ENCODE measurements around the gene HIVEP2. TPM values are rescaled to one million over a fixed set of nuclear protein-coding genes. Genes with fewer than 3 reads are reported as not detected.

Gene HIVEP2
- polyA plus RNA-seq, 3 donors = 11.8 to 15.2 (median 11.9) TPM

GRCh38 chr6:142732790-142733189 is 212.2 kb downstream of the HIVEP2 start:
- DNase-seq (ENCODE audit: extremely low read depth in 1 of 11, low read depth in 9 of 11, low spot score in 4 of 11) = no peak

GRCh38 chr6:142731611-142732010 is 213.4 kb downstream of the HIVEP2 start:
- DNase-seq (ENCODE audit: extremely low read depth in 1 of 11, low read depth in 9 of 11, low spot score in 4 of 11) = no peak

- no peak for DNase-seq (ENCODE audit: extremely low read depth in 1 of 11, low read depth in 9 of 11, low spot score in 4 of 11)
Measured at GRCh38 chr6:142729618-142730017, 215.4 kb downstream of the HIVEP2 start.

GRCh38 chr6:142728910-142729481 is 216.0 kb downstream of the HIVEP2 start:
- peak in 2 of 11 donors; percentile 24 to 25 for DNase-seq (ENCODE audit: extremely low read depth in 1 of 11, low read depth in 9 of 11, low spot score in 4 of 11)

GRCh38 chr6:142728364-142728763 is 216.6 kb downstream of the HIVEP2 start:
- DNase-seq (ENCODE audit: extremely low read depth in 1 of 11, low read depth in 9 of 11, low spot score in 4 of 11) = no peak

- no peak for DNase-seq (ENCODE audit: extremely low read depth in 1 of 11, low read depth in 9 of 11, low spot score in 4 of 11)
Measured at GRCh38 chr6:142726616-142727015, 218.4 kb downstream of the HIVEP2 start.

- DNase-seq (ENCODE audit: extremely low read depth in 1 of 11, low read depth in 9 of 11, low spot score in 4 of 11) = no peak
Measured at GRCh38 chr6:142725024-142725770, 219.8 kb downstream of the HIVEP2 start.

- no peak for DNase-seq (ENCODE audit: extremely low read depth in 1 of 11, low read depth in 9 of 11, low spot score in 4 of 11)
Measured at GRCh38 chr6:142722841-142723240, 222.1 kb downstream of the HIVEP2 start.

- no peak for DNase-seq (ENCODE audit: extremely low read depth in 1 of 11, low read depth in 9 of 11, low spot score in 4 of 11)
Measured at GRCh38 chr6:142722012-142722411, 223.0 kb downstream of the HIVEP2 start.

- no peak for DNase-seq (ENCODE audit: extremely low read depth in 1 of 11, low read depth in 9 of 11, low spot score in 4 of 11)
Measured at GRCh38 chr6:142721215-142721920, 223.6 kb downstream of the HIVEP2 start.

GRCh38 chr6:142718667-142719191 is 226.2 kb downstream of the HIVEP2 start:
- no peak for DNase-seq (ENCODE audit: extremely low read depth in 1 of 11, low read depth in 9 of 11, low spot score in 4 of 11)

- no peak for DNase-seq (ENCODE audit: extremely low read depth in 1 of 11, low read depth in 9 of 11, low spot score in 4 of 11)
Measured at GRCh38 chr6:142716097-142716496, 228.9 kb downstream of the HIVEP2 start.

- no peak for DNase-seq (ENCODE audit: extremely low read depth in 1 of 11, low read depth in 9 of 11, low spot score in 4 of 11)
Measured at GRCh38 chr6:142714951-142715785, 229.8 kb downstream of the HIVEP2 start.

- no peak for DNase-seq (ENCODE audit: extremely low read depth in 1 of 11, low read depth in 9 of 11, low spot score in 4 of 11)
Measured at GRCh38 chr6:142713959-142714358, 231.0 kb downstream of the HIVEP2 start.

- DNase-seq (ENCODE audit: extremely low read depth in 1 of 11, low read depth in 9 of 11, low spot score in 4 of 11) = no peak
Measured at GRCh38 chr6:142712231-142712630, 232.7 kb downstream of the HIVEP2 start.

GRCh38 chr6:142708651-142709050 is 236.3 kb downstream of the HIVEP2 start:
- DNase-seq (ENCODE audit: extremely low read depth in 1 of 11, low read depth in 9 of 11, low spot score in 4 of 11) = no peak

GRCh38 chr6:142707255-142707654 is 237.7 kb downstream of the HIVEP2 start:
- no peak for DNase-seq (ENCODE audit: extremely low read depth in 1 of 11, low read depth in 9 of 11, low spot score in 4 of 11)

- DNase-seq (ENCODE audit: extremely low read depth in 1 of 11, low read depth in 9 of 11, low spot score in 4 of 11) = no peak
Measured at GRCh38 chr6:142706210-142706609, 238.8 kb downstream of the HIVEP2 start.

- DNase-seq (ENCODE audit: extremely low read depth in 1 of 11, low read depth in 9 of 11, low spot score in 4 of 11) = no peak
Measured at GRCh38 chr6:142705054-142705453, 239.9 kb downstream of the HIVEP2 start.

All from renal cortex interstitium (tissue), 11 donors.